ENCODE results near the gene SOX2. TPM values are rescaled to one million over a fixed set of nuclear protein-coding genes. Genes with fewer than 3 reads are reported as not detected.

SOX2 gene
- total and polyA plus RNA-seq, 12 donors = 0.10 to 0.88 (median 0.13) TPM; not detected in 3

DNA sequence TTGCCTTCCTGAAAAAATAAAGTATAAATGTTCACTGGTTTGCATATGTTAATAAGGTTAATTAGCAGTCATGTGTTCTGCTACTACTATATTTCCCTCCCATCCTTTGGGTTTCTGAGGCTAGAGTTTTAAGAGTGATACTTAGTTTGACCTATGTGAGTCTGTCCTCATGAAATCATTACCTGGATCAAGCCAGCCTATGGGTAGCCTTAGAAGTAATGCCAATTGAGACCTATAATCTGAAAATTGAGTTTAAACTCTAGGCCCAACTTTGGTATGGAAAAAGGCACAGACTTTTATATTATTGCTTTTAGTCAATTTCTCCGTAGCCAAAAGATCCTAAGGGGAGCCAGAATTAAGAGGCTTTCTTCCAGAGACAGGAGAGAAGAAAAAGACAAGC, 18.4 kb upstream of the SOX2 start:
- WGBS, 2 donors = 88% methylated on average over 1 of the region's 1 CpG

GRCh38 chr3:181694805-181695660, 16.7 kb upstream of the SOX2 start:
- H3K27me3 ChIP-seq = peaks cover 11 to 74% (median 53%) of the 10 kb centered on the region in 7 donors
- intact Hi-C loops (cut with DNase I) = loop anchor here in 2 of 10 donors (5.0 to 10.0 kb wide), 2 partner anchors 150 to 368 kb away; no protein-coding TSS in a partner anchor
- H3K27ac ChIP-seq = peak overlapping the region in 3 of 10 donors; percentile 6 to 28 (median 19)
- no peaks in the 10 kb centered on the region for H3K36me3 ChIP-seq
- WGBS, 2 donors = 7 to 8% methylated on average over 53 of the region's 53 CpGs
- ATAC-seq (peak; percentile 75 to 93 (median 87)), DNase-seq (peak; percentile 27 to 48)
- peaks cover 6 to 19% (median 16%) of the 10 kb centered on the region in 9 donors for H3K4me1 ChIP-seq
- H3K9me3 ChIP-seq = no peaks in the 10 kb centered on the region
- TF ChIP-seq, protein P1, sequence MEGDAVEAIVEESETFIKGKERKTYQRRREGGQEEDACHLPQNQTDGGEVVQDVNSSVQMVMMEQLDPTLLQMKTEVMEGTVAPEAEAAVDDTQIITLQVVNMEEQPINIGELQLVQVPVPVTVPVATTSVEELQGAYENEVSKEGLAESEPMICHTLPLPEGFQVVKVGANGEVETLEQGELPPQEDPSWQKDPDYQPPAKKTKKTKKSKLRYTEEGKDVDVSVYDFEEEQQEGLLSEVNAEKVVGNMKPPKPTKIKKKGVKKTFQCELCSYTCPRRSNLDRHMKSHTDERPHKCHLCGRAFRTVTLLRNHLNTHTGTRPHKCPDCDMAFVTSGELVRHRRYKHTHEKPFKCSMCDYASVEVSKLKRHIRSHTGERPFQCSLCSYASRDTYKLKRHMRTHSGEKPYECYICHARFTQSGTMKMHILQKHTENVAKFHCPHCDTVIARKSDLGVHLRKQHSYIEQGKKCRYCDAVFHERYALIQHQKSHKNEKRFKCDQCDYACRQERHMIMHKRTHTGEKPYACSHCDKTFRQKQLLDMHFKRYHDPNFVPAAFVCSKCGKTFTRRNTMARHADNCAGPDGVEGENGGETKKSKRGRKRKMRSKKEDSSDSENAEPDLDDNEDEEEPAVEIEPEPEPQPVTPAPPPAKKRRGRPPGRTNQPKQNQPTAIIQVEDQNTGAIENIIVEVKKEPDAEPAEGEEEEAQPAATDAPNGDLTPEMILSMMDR (IDR thresholded peaks at IDR 0.05) = peak in 6 of 9 donors; percentile 14 to 47 (median 34)
- H3K4me3 ChIP-seq = peak overlapping the region; percentile 21 to 53 (median 46)

More for the DNA sequence above, 18.4 kb upstream of the SOX2 start:
- no peak overlapping the region for H3K27ac ChIP-seq
- H3K4me1 ChIP-seq = peaks cover 6 to 19% (median 14%) of the 10 kb centered on the region in 9 donors
- DNase-seq = no peak
- ATAC-seq = no peak
- peaks cover 4 to 57% (median 36%) of the 10 kb centered on the region in 7 donors for H3K27me3 ChIP-seq
- TF ChIP-seq, protein P1 (IDR thresholded peaks at IDR 0.05) = no peak
- intact Hi-C loops (cut with DNase I) = loop anchor here in 1 of 10 donors (10.0 kb wide), 1 partner anchor 148 kb away; no protein-coding TSS in a partner anchor
- H3K4me3 ChIP-seq = no peak overlapping the region
- no peaks in the 10 kb centered on the region for H3K36me3 ChIP-seq
- no peaks in the 10 kb centered on the region for H3K9me3 ChIP-seq

DNA sequence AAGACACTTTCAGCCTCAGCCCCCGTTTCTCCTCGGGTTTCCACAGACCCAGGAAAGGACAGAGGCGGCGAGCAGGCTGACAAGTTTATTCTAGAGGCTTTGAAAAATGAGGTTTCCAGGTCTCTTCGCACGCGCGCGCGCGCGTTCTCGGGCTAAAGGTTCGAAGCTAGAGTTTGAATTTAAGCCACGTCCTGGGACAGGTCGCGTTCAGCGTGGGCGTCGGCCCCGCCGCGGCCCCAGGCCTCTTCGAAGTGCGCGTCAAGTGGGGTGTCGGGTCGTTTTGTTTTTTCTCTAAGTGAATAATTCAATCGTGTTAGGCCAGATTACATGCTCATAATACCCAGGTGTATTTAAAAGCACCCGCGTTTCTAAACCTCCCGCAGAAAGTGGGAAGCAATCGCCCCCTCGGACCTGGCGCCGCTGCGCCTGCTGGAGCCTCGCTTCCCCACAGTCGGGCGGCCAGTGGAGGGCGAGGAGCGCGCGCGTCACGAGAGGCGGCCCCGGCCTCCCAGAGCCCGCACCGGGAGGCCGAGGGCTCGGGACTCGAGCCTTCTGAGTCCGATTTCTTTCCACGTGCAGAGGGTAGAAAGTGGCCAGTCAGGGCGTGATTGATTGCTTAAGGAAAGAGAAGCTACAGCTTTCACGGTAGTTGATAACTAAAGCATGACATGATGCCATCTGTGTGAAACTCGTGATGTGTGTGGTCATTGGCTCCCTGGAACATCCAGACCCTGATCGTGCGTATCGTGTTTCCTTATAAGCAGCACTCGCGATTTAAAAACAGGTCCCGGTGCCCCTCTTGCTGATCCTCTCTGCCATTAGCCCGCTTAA, 15.8 kb upstream of the SOX2 start:
- H3K27me3 ChIP-seq = peaks cover 15 to 83% (median 62%) of the 10 kb centered on the region in 7 donors
- ATAC-seq (peak in 6 of 8 donors; percentile 42 to 61 (median 54)), DNase-seq (no peak)
- H3K9me3 ChIP-seq = no peaks in the 10 kb centered on the region
- TF ChIP-seq, protein P1 (IDR thresholded peaks at IDR 0.05) = no peak
- H3K4me1 ChIP-seq = peaks cover 6 to 25% (median 19%) of the 10 kb centered on the region in 9 donors
- H3K27ac ChIP-seq = peak overlapping the region in 3 of 10 donors; percentile 6 to 28 (median 19)
- WGBS, 2 donors = 1 to 2% methylated on average over 65 of the region's 65 CpGs
- intact Hi-C loops (cut with DNase I) = loop anchor here in 2 of 10 donors (5.0 to 10.0 kb wide), 2 partner anchors 151 to 369 kb away; no protein-coding TSS in a partner anchor
- no peaks in the 10 kb centered on the region for H3K36me3 ChIP-seq
- H3K4me3 ChIP-seq = peak overlapping the region; percentile 21 to 53 (median 46)
